Subcutaneous adipose tissue (tissue), 4 donors: ENCODE data around the gene RAB25. TPM values are rescaled to one million over a fixed set of nuclear protein-coding genes. Genes with fewer than 3 reads are reported as not detected.

Experiments
- CTCF ChIP-seq: fragments of 450-650 bp; IDR thresholded peaks from one replicate; pipeline ENCODE4 v1.5.1; 2016; ENCODE audit warnings: low read depth, mild to moderate bottlenecking, control low read depth, antibody characterized with exemption, moderate library complexity
- total RNA-seq, 4 donors: library from RNA; depleted of rRNA; stranded (reverse); fragments of >200 nt; gene quantifications; one replicate each; pipeline ENCODE4 v1.1.0, GENCODE V29; 2016

RAB25 gene
- total RNA-seq = not detected

GRCh38 chr1:156060937-156061636 is at the start of gene RAB25:
Gene RAB25, plus strand, starts transcription at chr1:156061160. Its CDS starts 241 bp downstream, at chr1:156061401.
- TF ChIP-seq CTCF = no peak

GRCh38 chr1:156012051-156012817 is 48.7 kb upstream of the RAB25 start:
- TF ChIP-seq CTCF = no peak

GRCh38 chr1:156014829-156015228 is 46.1 kb upstream of the RAB25 start:
- TF ChIP-seq CTCF = no peak

- TF ChIP-seq CTCF = no peak
Measured at GRCh38 chr1:156019946-156020292, 41.0 kb upstream of the RAB25 start.

GRCh38 chr1:156020293-156021092 is 40.5 kb upstream of the RAB25 start, which contains the start of gene SSR2:
Gene SSR2, minus strand, starts transcription at chr1:156020951. Its CDS starts 784 bp downstream, at chr1:156020167.
- no peak for TF ChIP-seq CTCF

GRCh38 chr1:156021093-156021428 is 39.9 kb upstream of the RAB25 start:
- no peak for TF ChIP-seq CTCF

GRCh38 chr1:156021954-156022353 is 39.0 kb upstream of the RAB25 start:
- no peak for TF ChIP-seq CTCF
